Activated T-cell treated with anti-CD3 and anti-CD28 coated beads for 4 hours (primary cell): ENCODE results near the gene DNM2.
"Not testable (repeated sequence)": the region's sequence is repeated elsewhere in the genome, so short reads cannot be mapped to it uniquely, and the experiment has no call there.

Experiments used
- DNase-seq: peaks from one replicate; pipeline ENCODE4 v3.0.0-alpha.2; 2020

The DNM2 gene

DNA sequence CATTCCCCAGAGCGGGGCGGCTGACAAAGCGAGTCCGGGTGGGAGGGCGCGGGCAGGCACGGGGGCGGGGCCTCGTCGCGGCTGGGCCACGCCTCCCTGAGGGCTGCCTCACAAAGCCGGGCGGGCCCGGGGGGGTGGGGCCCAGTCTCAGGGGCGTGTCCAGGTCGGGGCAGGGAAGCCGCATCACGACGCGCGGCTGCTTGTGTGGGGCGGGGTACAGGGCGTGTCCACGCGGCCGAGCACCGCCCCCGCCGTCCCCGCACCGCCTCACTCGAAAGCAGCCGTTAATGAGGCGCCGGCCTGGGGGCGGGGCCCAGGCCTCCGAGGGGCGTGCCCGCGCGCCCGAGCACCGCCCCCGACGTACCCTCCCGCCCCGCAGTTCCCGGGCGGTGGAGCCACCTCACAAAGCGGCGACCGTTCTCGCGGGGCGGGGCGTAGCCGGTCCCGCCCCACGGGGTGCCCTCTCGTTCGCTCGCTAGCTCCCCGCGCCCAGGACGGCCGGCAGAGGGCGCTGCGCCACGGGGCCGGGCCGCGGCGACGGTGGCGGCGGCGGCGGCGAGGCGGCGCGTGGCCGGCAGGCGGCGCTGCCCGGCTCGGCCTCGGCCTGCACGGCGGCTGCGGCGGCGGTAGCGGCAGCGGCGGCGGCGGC is 153.2 kb downstream of the DNM2 start, which contains the start of gene CARM1:
Gene CARM1 (plus strand): TSS at position 599 of the 649 bp plus-strand sequence. CDS start 150 bp downstream, outside the sequence.
- peak; percentile 99 for DNase-seq

DNA sequence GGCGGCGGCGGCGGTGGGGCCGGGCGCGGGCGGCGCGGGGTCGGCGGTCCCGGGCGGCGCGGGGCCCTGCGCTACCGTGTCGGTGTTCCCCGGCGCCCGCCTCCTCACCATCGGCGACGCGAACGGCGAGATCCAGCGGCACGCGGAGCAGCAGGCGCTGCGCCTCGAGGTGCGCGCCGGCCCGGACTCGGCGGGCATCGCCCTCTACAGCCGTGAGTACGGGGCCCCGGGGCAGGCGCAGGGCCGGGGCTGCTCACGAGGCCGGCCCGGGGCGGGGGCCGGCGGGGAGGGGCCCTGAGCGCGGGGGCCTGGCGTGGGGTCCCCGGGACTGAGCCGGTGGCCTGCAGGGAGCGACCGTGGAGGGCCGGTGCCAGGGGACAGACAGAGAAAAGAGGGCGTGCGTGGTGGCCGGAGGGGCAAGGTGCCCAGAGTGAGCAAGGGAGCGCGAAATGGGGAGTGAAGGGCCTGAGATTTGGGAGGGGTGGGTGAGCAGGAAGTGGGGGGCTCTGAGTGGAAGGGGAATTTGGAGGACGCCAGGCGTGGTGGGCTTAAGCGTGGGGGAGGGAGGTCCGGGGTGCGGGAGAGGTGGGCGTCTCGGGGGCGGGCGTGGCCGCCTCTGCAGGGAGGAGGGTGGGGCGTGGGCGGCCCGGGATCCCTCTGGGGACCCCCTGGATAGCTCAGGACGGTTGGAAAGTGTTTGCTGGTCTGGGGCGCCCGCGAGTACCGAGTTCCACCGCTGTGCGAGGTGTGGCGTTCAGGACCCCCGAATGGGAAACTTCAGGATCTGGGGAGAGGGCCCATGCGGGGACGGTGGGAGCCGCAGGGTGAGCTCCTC is 154.0 kb downstream of the DNM2 start:
- peak; percentile 14 for DNase-seq

DNA sequence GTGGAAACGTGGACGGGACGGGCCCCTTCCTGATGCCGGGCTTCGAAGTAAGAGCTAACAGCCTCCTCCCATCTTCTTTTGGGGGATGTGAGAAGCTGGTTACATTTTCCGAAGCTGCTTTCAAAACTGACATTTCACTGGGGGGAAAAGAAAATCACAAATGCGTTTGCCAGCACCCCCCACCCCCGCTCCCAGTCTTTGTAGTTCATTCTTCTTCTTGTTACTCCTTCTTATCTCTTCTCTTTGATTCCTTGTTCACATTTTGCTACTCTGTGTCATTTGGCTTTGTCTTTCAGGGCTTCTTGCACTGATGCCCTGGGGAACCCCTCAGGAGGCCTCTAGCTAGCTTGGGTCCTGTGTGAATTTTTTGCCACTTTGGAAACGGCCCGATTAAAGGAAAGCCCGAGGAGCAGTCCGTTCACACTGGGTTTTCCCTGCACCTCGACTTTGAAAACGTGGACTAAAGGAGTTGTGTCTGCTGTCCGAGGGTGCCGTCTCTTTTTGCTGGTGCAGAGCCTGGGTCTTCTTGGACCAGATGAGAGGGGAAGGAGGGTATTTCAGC is 154.7 kb downstream of the DNM2 start:
- DNase-seq: peak; percentile 24

DNA sequence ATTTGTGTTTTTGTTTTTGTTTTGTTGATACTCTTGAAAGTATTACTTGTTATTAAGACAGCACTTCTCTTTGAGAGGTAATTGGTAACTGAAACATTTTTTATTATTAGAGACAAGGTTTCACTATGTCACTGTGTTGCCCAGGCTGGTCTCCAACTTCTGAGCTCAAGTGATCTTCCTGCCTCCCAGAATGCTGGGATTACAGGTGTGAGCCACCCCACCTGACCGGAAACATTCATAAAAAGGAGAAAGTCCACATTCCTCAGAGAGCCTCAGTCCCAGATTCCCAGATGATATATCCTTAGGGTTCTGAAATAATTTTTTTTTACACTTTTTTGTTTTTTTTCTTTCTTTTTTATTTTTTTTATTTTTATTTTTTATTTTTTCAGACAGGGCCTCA is 156.1 kb downstream of the DNM2 start:
- DNase-seq: no peak

DNA sequence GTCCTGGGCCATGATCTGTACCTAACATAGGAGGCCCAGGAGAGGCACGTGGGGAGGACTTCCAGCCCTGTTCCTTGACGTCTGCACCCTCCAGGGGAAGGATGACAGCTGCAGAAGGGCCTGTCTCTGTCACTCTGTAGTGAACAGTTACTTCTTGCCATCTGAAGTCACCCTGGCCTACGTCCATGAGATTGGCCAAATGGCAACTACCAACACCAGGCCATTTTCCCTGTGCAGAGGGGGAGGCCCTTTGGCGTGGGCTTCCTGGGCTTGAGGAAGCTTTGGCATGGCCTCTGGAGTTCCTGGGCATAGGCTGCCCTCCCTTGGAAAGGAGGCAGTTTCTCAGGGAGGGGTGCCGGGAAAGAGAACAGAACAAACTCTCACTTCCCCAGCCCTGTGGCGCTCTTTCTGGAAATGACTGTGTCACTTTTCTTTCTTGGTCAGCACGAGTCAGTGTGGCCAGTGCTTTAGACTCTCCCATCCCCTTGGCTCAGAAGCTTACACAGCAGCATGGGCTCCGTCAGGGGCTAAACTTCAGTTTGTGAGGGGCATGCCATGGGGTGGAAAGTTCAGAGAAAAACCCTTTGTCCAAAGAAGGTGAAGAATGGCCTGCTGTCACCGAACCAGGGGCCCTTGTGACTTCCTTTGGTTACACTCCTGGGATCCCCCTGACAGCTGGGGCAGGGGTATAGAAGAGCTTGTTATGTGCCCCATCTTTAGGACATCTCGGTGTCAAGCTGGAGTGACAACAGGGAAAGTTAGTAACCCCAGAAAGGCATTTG is 158.8 kb downstream of the DNM2 start:
- no peak for DNase-seq

DNA sequence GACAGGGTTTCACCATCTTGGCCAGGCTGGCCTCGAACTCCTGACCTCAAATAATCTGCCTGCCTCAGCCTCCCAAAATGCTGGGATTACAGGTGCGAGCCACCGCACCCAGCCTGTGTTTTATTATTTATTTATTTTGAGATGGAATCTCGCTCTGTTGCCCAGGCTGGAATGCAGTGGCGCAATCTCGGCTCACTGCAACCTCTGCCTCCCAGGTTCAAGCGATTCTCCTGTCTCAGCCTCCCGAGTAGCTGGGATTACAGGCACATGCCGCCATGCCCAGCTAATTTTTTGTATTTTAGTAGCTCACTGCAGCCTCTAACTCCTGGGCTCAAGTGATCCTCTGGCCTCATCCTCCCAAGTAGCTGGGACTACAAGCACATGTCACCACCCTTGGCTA is 159.7 kb downstream of the DNM2 start:
- DNase-seq: not testable (repeated sequence)

DNA sequence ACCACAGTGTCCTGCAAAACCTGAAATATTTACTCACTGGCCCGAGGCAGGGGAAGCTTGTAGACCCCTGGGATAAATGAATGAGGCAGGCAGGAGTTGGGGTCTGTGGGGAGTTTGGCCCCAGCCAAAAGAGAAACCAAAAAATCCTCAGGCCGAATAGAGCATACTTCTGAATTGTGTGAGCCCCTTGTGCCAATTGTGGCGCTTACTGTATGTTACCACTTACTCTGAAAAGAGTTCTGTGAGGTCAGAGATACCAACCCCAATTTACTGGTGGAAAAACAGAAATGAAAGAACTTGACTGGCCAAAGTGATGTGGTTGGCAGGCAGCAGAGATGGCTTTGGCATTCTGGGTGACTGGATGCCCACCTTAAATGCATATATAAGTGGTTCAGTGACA is 160.4 kb downstream of the DNM2 start:
- DNase-seq: no peak
